B cell (primary cell): ENCODE data around the gene GAL3ST2. TPM values are rescaled to one million over a fixed set of nuclear protein-coding genes. Genes with fewer than 3 reads are reported as not detected.
"Not testable (repeated sequence)": the region's sequence is repeated elsewhere in the genome, so short reads cannot be mapped to it uniquely, and the experiment has no call there.

Experiments
- ATAC-seq: fragments of 200-7000 bp; cut with Tn5 transposase; one replicate; pipeline ENCODE4 v1.10.0; 2021; ENCODE audit warnings: low read depth, mild to moderate bottlenecking, moderate number of reproducible peaks, moderate library complexity
- CTCF ChIA-PET: fragments of 350-600 bp; sonication (Branson Sonifier 250); formaldehyde crosslinking; loops from one replicate; lab custom pipeline; 2021; ENCODE audit warnings: antibody characterized with exemption, inconsistent platforms; lab: Charles Lee
- POLR2A ChIA-PET: fragments of 350-600 bp; sonication (Branson Sonifier 250); formaldehyde crosslinking; loops from one replicate; lab custom pipeline; 2021; ENCODE audit warnings: antibody characterized with exemption; lab: Charles Lee
- DNase-seq: peaks from one replicate; pipeline ENCODE4 v3.0.0; 2013
- H2AFZ ChIP-seq: 2 replicates; pipeline ENCODE4 v1.6.1; 2012; ENCODE audit warnings: mild to moderate bottlenecking, low read depth, low read length; ENCODE audit not compliant: insufficient read depth, poor library complexity, severe bottlenecking
- H3K27ac ChIP-seq, 2 donors: 1 replicate in 1 of 2; 2 replicates in 1 of 2; pipeline ENCODE4 v1.5.1; 2012 to 2013; ENCODE audit warnings: low read length in 2 of 2, mild to moderate bottlenecking in 2 of 2, moderate library complexity in 1 of 2
- H3K27me3 ChIP-seq, 4 experiments: fragments of 200-600 bp in 1 of 4; sonication (generic) in 1 of 4; replicated peaks in 1 of 4; 1 replicate in 2 of 4; 2 replicates in 2 of 4; pipeline versions ENCODE4 v1.6.1 to v1.7.0; 2013 to 2016; ENCODE audit warnings: low read length in 3 of 4, mild to moderate bottlenecking in 2 of 4, mixed read lengths in 1 of 4, moderate library complexity in 1 of 4; ENCODE audit not compliant: insufficient read depth in 4 of 4, control insufficient read depth in 3 of 4; ENCODE audit errors: control extremely low read depth in 1 of 4
- H3K36me3 ChIP-seq, 2 experiments: replicated peaks in 1 of 2; 1 replicate in 1 of 2; 2 replicates in 1 of 2; pipeline versions ENCODE4 v1.6.1 to v1.7.1; 2013; ENCODE audit warnings: low read length in 1 of 2; ENCODE audit not compliant: insufficient read depth in 2 of 2, control insufficient read depth in 1 of 2; ENCODE audit errors: control extremely low read depth in 1 of 2, extremely low read depth in 1 of 2
- H3K4me1 ChIP-seq, 2 donors: fragments of 200-600 bp in 1 of 2; sonication (generic) in 1 of 2; 1 replicate in 1 of 2; 2 replicates in 1 of 2; pipeline versions ENCODE4 v1.5.1 to v1.6.1; 2013 to 2017; ENCODE audit warnings: low read length in 2 of 2; ENCODE audit not compliant: control insufficient read depth in 2 of 2, insufficient read depth in 2 of 2
- H3K4me2 ChIP-seq: replicated peaks from 2 replicates; pipeline ENCODE3; 2012; ENCODE audit warnings: mild to moderate bottlenecking, low read depth, low read length; ENCODE audit not compliant: poor library complexity, severe bottlenecking
- H3K4me3 ChIP-seq, 5 experiments: fragments of 200-600 bp in 1 of 5; sonication (generic) in 1 of 5; 1 replicate in 3 of 5; 2 replicates in 2 of 5; pipeline versions ENCODE4 v1.5.1 to v1.7.0; 2011 to 2016; ENCODE audit warnings: low read length in 4 of 5, mild to moderate bottlenecking in 4 of 5, low read depth in 2 of 5, control low read depth in 1 of 5, moderate library complexity in 1 of 5; ENCODE audit not compliant: insufficient read depth in 1 of 5; ENCODE audit errors: control extremely low read depth in 1 of 5, extremely low read depth in 1 of 5
- H3K79me2 ChIP-seq: fragments of 200-600 bp; sonication (generic); one replicate; pipeline ENCODE4 v1.6.0; 2016; ENCODE audit warnings: low read length; ENCODE audit not compliant: control insufficient read depth, insufficient read depth
- H3K9ac ChIP-seq: fragments of 200-600 bp; sonication (generic); 2 replicates; pipeline ENCODE4 v1.6.1; 2017; ENCODE audit warnings: mild to moderate bottlenecking, low read length, moderate library complexity
- H3K9me3 ChIP-seq, 3 donors: one replicate each; pipeline versions ENCODE4 v1.6.1 to v1.7.1; 2013; ENCODE audit warnings: low read length in 2 of 3; ENCODE audit not compliant: control insufficient read depth in 2 of 3, insufficient read depth in 1 of 3; ENCODE audit errors: control extremely low read depth in 1 of 3
- H4K20me1 ChIP-seq: 2 replicates; pipeline ENCODE4 v1.6.0; 2012; ENCODE audit warnings: mild to moderate bottlenecking, low read length; ENCODE audit not compliant: insufficient read depth, control insufficient read depth, poor library complexity, severe bottlenecking
- H3K27ac Mint-ChIP-seq: one replicate; pipeline ENCODE4 v1.8.0; 2021; ENCODE audit warnings: mixed read lengths
- H3K27me3 Mint-ChIP-seq: one replicate; pipeline ENCODE4 v1.8.0; 2021; ENCODE audit warnings: mixed read lengths
- H3K4me1 Mint-ChIP-seq: one replicate; pipeline ENCODE4 v1.8.0; 2021; ENCODE audit warnings: mixed read lengths
- H3K4me3 Mint-ChIP-seq: one replicate; pipeline ENCODE4 v1.8.0; 2021; ENCODE audit warnings: mixed read lengths
- H3K9me3 Mint-ChIP-seq: one replicate; pipeline ENCODE4 v1.8.0; 2022; ENCODE audit warnings: mixed read lengths; ENCODE audit not compliant: insufficient read depth
- CTCF ChIP-seq: fragments of 200-600 bp; IDR thresholded peaks from one replicate; pipeline ENCODE4 v1.8.0; 2022; ENCODE audit warnings: antibody characterized with exemption, mild to moderate bottlenecking
- WGBS: methylation state at CpG from one replicate; pipeline ENCODE4 v1.1.5; 2013; ENCODE audit warnings: missing lambda C conversion rate; ENCODE audit not compliant: insufficient coverage; 5-methylcytosine and 5-hydroxymethylcytosine counted together
- intact Hi-C: fragments of 100-400 bp; cut with micrococcal nuclease; formaldehyde crosslinking; loops from one replicate; pipeline ENCODE4 v1.10.0; 2022
- polyA plus RNA-seq: library from polyadenylated mRNA; depleted of rRNA; stranded (reverse); fragments of >200 nt; gene quantifications from 2 replicates; pipeline ENCODE4 v1.2.3, GENCODE V29; 2012
- total RNA-seq, 2 donors: library from RNA; stranded (reverse); fragments of 120-200 nt in 1 of 2; gene quantifications; 1 replicate in 1 of 2; 2 replicates in 1 of 2; pipeline versions ENCODE4 v1.2.3 to v1.2.4, GENCODE V29; 2013 to 2022

GAL3ST2 gene
- total and polyA plus RNA-seq, 2 donors (not counting 1 experiment from before 2014, with no cell fraction given) = 0.10 TPM; not detected in 1

- H3K4me2 ChIP-seq, H4K20me1 ChIP-seq, H3K36me3 ChIP-seq, intact Hi-C loops, H3K27me3 Mint-ChIP-seq, H3K79me2 ChIP-seq, H3K9me3 Mint-ChIP-seq, H2AFZ ChIP-seq, H3K9me3 ChIP-seq, H3K27me3 ChIP-seq, H3K9ac ChIP-seq, H3K4me3 ChIP-seq, ATAC-seq: not testable (repeated sequence)
- POLR2A ChIA-PET = interaction anchor here (2.9 kb wide), 2 partner anchors 31 to 95 kb away, joined by 9 to 30 read pairs; partner anchors contain the start of genes ATG4B, ING5 and THAP4
- TF ChIP-seq CTCF = peak; percentile 82
- Mint-ChIP-seq H3K4me1 (peaks cover 37% of the 10 kb centered on the region), H3K4me3 (peak overlapping the region; percentile 80), H3K27ac (peak overlapping the region; percentile 88)
- CTCF ChIA-PET = interaction anchor here (1.1 to 5.8 kb wide), 5 partner anchors 7 to 882 kb away, joined by 3 to 41 read pairs (median 3); partner anchors contain the start of genes DTYMK and ING5
- 42% methylated on average over 15 of the region's 26 CpGs for WGBS
- peak; percentile 92 for DNase-seq
- peak overlapping the region; percentile 6 to 52 for H3K27ac ChIP-seq
- H3K4me1 ChIP-seq = peaks cover 4 to 28% of the 10 kb centered on the region in 2 donors
Measured at GRCh38 chr2:241732513-241733186, 44.0 kb upstream of the GAL3ST2 start.
